HG03108 (cell line): ENCODE measurements around the gene PCP4.

Source experiments
- ATAC-seq: cut with Tn5 transposase; IDR thresholded peaks from one replicate; pipeline ENCODE4 v1.9.1; 2021; ENCODE audit warnings: moderate library complexity; ENCODE audit not compliant: unreplicated experiment

The PCP4 gene

DNA sequence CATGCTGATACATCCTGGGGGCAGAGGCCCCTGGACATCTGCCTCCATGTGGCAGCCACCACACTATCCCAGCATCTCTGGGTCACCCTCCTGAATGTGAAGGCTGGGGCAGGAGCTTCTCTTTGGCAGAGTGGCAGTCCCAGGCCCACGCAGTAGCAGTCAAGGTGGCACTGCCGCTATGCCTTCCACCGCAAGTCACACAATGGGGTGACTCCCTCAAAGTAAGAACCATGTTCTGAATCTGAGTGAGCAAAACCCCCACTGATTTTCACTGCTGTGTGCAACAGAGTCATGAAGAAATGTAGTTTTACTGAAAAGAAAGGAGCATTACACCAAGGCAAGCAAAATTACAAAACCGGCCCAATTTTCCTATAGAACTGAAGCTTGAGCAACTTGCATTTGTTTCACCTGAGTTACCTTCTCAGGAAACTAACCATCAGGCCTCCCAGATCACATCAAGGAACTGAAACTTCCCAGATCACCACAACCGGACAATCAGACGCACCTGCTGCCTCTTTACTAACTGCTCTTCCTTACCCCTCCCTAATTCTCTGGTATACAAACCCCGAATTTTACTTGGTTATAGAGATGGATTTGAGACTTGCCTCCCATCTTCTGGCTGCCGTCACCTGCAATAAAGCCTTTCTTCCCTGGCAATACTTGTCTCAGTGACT, 102.6 kb downstream of the PCP4 start:
- no peak for ATAC-seq

DNA sequence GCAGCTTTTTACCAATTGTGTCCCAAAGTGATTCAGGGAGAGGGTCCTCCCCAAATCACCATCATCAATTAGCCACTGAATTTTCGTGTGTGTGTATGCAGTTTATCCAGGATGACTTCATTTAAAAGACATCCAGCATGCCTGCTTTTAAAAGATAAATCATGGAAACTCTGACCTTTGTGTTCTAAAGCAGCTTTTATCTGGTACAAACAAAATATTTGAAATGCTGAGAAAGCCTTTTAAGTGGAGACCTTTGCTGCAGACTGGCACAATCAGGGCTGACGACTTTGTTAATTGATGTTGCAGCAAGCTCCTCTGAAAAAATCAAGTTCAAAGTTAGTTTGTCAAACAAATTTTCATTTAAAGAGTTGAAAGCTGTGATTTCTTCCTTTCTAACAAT, 104.7 kb downstream of the PCP4 start:
- ATAC-seq = no peak

DNA sequence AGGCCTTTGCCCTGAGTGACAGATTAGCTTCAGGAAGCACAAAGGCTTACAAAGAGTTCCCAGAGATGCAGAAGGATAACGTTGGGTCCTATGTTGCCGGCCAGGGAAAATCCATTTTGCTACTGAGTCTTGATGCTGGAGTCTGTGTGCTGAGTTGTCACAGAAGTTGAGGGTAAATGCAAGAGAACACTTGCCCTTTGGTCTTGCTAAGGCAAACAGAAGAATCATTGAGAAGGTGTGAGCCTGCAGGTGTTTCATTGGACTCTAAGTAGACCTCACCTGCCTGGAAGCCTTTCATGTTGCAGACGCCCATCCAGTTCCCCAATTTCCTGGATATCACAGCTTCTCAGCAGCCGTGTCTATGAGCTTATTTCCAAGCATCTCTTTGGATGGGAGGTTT, 105.2 kb downstream of the PCP4 start:
- ATAC-seq = no peak

- ATAC-seq = no peak
These were observed 105.9 kb downstream of the PCP4 start for GRCh38 chr21:39972976-39973770.

DNA sequence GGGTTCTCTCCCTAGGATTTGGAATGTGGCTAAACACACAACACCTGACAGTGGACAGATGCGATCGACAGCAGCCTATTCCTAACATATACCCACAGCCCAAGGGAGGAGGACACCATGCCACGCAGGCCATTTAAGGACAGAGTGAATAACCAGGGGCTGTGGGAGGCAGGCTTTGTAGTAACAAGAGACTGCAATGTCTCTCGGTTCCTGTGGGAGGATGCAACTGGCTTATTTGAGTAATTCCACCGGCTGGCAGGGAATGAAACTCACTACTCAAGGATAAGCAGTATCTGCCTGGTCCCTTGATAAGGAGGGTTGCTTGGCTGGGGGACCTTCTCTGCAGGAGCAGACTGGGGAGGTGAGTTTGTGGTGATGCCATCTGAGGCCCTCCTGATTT, 109.6 kb downstream of the PCP4 start:
- ATAC-seq = no peak
